ENCODE measurements around the gene SIRT2. TPM values are rescaled to one million over a fixed set of nuclear protein-coding genes. Genes with fewer than 3 reads are reported as not detected.
"Not testable (repeated sequence)": the region's sequence is repeated elsewhere in the genome, so short reads cannot be mapped to it uniquely, and the experiment has no call there.

The SIRT2 gene
- total RNA-seq, 2 experiments from 2014 or later, result 60.8 to 67.8 TPM

DNA sequence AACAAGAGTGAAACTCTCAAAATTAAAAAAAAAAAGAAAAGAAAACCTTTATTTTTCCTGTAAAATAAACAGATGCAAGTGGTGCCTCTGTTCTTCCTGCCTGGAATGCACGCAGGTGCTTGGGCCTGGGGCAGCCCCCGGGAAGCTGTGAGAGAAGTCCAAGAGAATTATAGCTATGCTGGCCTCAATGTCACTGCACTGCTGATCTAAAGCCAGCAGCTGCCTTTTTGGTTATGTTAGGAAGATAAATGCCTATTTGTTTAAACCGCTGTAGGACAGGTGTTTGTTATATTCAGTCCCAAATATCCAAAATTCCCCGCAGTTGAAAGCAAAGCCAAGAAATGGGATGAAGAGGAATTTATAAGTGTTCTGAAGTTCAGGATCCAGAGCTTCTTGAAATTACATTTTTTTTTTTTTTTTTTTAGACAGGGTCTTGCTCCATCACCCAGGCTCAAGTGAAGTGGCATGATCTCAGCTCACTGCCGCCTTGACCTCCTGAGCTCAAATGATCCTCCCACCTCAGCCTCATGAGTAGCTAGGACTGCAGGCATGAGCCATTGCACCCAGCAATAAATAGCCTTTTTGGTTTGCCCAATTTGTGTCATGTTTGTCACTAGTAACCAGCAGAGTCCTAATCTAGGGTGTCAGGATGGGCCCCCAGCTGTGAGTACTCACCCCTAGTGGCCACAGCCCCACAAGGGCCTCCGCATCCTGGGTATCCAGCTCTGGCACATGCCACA, 23.6 kb downstream of the SIRT2 start:
- H3K4me1 Mint-ChIP-seq (ENCODE audit: low read depth), result peaks cover 50% of the 10 kb centered on the region
- peak in 1 of 14 experiments; percentile 2 for DNase-seq
- ChIA-PET CTCF (interaction anchor here (1.1 kb wide), 1 partner anchor 241 kb away, joined by 3 read pairs; no protein-coding TSS in a partner anchor), POLR2A (interaction anchor here (0.9 to 2.5 kb wide), 3 partner anchors 9 to 44 kb away, joined by 3 to 7 read pairs (median 5); partner anchors contain the start of genes ECH1 and HNRNPL)
- Histone ChIP-seq H3K36me3 (ENCODE audit: insufficient read depth, low read length) (peaks cover 30% of the 10 kb centered on the region), H3K4me1 (ENCODE audit: insufficient read depth, low read length) (peaks cover 52% of the 10 kb centered on the region), H3K27ac (ENCODE audit: low read depth in 1 of 2, low read length in 2 of 2) (no peak overlapping the region), H3K27me3 (ENCODE audit: control insufficient read depth in 1 of 2, insufficient read depth in 2 of 2, low read length in 2 of 2) (no peaks in the 10 kb centered on the region), H3K9me3 (ENCODE audit: control insufficient read depth in 1 of 2, insufficient read depth in 1 of 2, low read length in 2 of 2) (no peaks in the 10 kb centered on the region), H3K4me3 (ENCODE audit: low read length) (no peak overlapping the region)
- H3K27ac Mint-ChIP-seq, result peak overlapping the region; percentile 97
- TF ChIP-seq CTCF (IDR thresholded peaks at IDR 0.05), result no peak
- H3K36me3 Mint-ChIP-seq (ENCODE audit: low read depth), result peaks cover 57% of the 10 kb centered on the region
- H3K4me3 Mint-ChIP-seq, result peak overlapping the region; percentile 45
- H3K9me3 Mint-ChIP-seq, result no peaks in the 10 kb centered on the region
- no peak for ATAC-seq (ENCODE audit: poor library complexity)
- intact Hi-C loops (cut with DNase I, micrococcal nuclease), result loop anchor here (5.0 kb wide), 2 partner anchors 34 to 144 kb away; no protein-coding TSS in a partner anchor
- H3K27me3 Mint-ChIP-seq, result no peaks in the 10 kb centered on the region

DNA sequence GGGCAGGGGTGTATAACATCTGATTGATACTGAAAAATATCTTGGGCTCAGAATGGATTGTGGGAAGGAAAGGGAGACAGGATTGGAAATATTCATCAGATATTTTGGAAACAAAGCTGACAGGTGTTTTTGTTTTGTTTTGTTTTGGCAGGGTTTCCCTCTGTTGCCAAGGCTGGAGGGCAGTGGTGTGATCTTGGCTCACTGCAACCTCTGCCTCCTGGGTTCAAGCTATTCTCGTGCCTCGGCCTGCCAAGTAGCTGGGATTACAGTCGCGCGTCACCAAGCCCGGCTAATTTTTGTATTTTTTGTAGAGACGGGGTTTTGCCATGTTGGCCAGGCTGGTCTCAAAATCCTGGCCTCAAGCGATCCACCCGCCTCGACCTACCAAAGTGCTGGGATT, 26.0 kb downstream of the SIRT2 start:
- peak overlapping the region; percentile 15 for H3K27ac Mint-ChIP-seq
- CTCF ChIA-PET, result interaction anchor here (0.7 to 1.1 kb wide), 2 partner anchors 104 kb away, joined by 3 to 4 read pairs; no protein-coding TSS in a partner anchor
- H3K27me3 ChIP-seq (ENCODE audit: control insufficient read depth in 1 of 2, insufficient read depth in 2 of 2, low read length in 2 of 2); H3K4me3 ChIP-seq (ENCODE audit: low read length); H3K9me3 Mint-ChIP-seq; H3K27ac ChIP-seq (ENCODE audit: low read depth in 1 of 2, low read length in 2 of 2); H3K27me3 Mint-ChIP-seq; POLR2A ChIA-PET; DNase-seq; ATAC-seq (ENCODE audit: poor library complexity); H3K4me3 Mint-ChIP-seq; H3K9me3 ChIP-seq (ENCODE audit: control insufficient read depth in 1 of 2, insufficient read depth in 1 of 2, low read length in 2 of 2): not testable (repeated sequence)
- Histone ChIP-seq H3K36me3 (ENCODE audit: insufficient read depth, low read length) (peaks cover 33% of the 10 kb centered on the region), H3K4me1 (ENCODE audit: insufficient read depth, low read length) (peaks cover 50% of the 10 kb centered on the region)
- H3K4me1 Mint-ChIP-seq (ENCODE audit: low read depth), result peaks cover 67% of the 10 kb centered on the region
- intact Hi-C loops (cut with DNase I, micrococcal nuclease), result loop anchor here in 1 of 2 experiments (5.0 kb wide), 2 partner anchors 106 to 326 kb away; no protein-coding TSS in a partner anchor
- peaks cover 58% of the 10 kb centered on the region for H3K36me3 Mint-ChIP-seq (ENCODE audit: low read depth)

DNA sequence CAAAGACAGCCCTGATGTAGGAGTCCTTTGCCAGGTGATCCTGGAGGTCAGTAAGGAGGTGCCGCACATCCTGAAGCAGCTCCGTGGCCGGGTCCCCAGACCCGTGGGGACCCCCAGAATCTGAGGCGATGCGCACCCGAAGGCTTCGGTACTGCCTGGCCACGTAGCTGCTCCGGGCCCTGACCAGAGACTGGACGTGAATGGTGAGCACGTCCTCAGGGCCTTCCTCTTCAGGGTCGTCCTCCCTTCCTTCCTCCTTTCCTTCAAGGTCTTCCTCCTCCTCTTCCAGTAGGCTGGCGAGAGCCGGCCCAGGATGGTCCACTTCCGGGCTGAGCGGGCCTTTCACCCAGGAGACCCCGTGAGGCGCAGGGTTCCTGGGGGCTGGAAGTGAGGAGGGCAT, 28.8 kb downstream of the SIRT2 start:
- ATAC-seq (ENCODE audit: poor library complexity) (no peak), DNase-seq (no peak)
- peak overlapping the region; percentile 55 for H3K4me3 ChIP-seq (ENCODE audit: low read length)
- H3K27me3 ChIP-seq (ENCODE audit: control insufficient read depth in 1 of 2, insufficient read depth in 2 of 2, low read length in 2 of 2), result no peaks in the 10 kb centered on the region
- TF ChIP-seq CTCF (IDR thresholded peaks at IDR 0.05), result no peak
- H3K4me1 ChIP-seq (ENCODE audit: insufficient read depth, low read length), result peaks cover 46% of the 10 kb centered on the region
- H3K9me3 ChIP-seq (ENCODE audit: control insufficient read depth in 1 of 2, insufficient read depth in 1 of 2, low read length in 2 of 2), result no peaks in the 10 kb centered on the region
- Mint-ChIP-seq H3K9me3 (no peaks in the 10 kb centered on the region), H3K27ac (peak overlapping the region; percentile 86), H3K27me3 (no peaks in the 10 kb centered on the region), H3K4me3 (peak overlapping the region; percentile 86), H3K36me3 (ENCODE audit: low read depth) (peaks cover 38% of the 10 kb centered on the region), H3K4me1 (ENCODE audit: low read depth) (peaks cover 60% of the 10 kb centered on the region)
- intact Hi-C loops (cut with DNase I, micrococcal nuclease), result loop anchor here in 1 of 2 experiments (2.0 to 5.0 kb wide), 3 partner anchors 40 to 323 kb away; partner anchors contain the start of gene ECH1
- H3K36me3 ChIP-seq (ENCODE audit: insufficient read depth, low read length), result peaks cover 38% of the 10 kb centered on the region
- CTCF ChIA-PET, result interaction anchor here (0.9 to 4.0 kb wide), 13 partner anchors 8 to 136 kb away, joined by 3 to 17 read pairs (median 7); partner anchors contain the start of genes ECH1, MRPS12, NFKBIB and RINL
- H3K27ac ChIP-seq (ENCODE audit: low read depth in 1 of 2, low read length in 2 of 2), result peak overlapping the region; percentile 40 to 72
- POLR2A ChIA-PET, result interaction anchor here (1.7 to 10.7 kb wide), 6 partner anchors 8 to 101 kb away, joined by 6 to 170 read pairs (median 13); partner anchors contain the start of genes ECH1, HNRNPL and RINL

Measured in CD4-positive, alpha-beta T cell (primary cell).